Mucosa of descending colon (tissue), 3 donors: ENCODE results near the gene GRAP. TPM values are rescaled to one million over a fixed set of nuclear protein-coding genes. Genes with fewer than 3 reads are reported as not detected.
A peak's percentile ranks its signal among the peaks of the same experiment; 100 is the strongest.

Experiments
- ATAC-seq: fragments of 200-7000 bp; cut with Tn5 transposase; one replicate; pipeline ENCODE4 v1.9.1; 2020; ENCODE audit warnings: mild to moderate bottlenecking, moderate library complexity
- DNase-seq, 3 donors: peaks; one replicate each; pipeline ENCODE4 v3.0.0-alpha.2; 2020
- H3K36me3 ChIP-seq: fragments of 200-600 bp; one replicate; pipeline ENCODE4 v1.8.0; 2021; ENCODE audit warnings: low read depth, mild to moderate bottlenecking
- H3K4me1 ChIP-seq: fragments of 200-600 bp; one replicate; pipeline ENCODE4 v1.8.0; 2021; ENCODE audit warnings: low read depth, mild to moderate bottlenecking
- H3K4me3 ChIP-seq: fragments of 200-600 bp; one replicate; pipeline ENCODE4 v1.8.0; 2021; ENCODE audit warnings: mild to moderate bottlenecking
- H3K9me3 ChIP-seq: fragments of 200-600 bp; one replicate; pipeline ENCODE4 v1.8.0; 2021; ENCODE audit warnings: mild to moderate bottlenecking
- intact Hi-C, 2 donors: fragments of 100-400 bp; cut with DNase I in 1 of 2; cut with micrococcal nuclease in 1 of 2; formaldehyde crosslinking; loops; one replicate each; pipeline versions ENCODE4 v1.11.0 to v1.11.1; 2022; cut with DNase I, micrococcal nuclease
- total RNA-seq, 3 donors: library from RNA; stranded (reverse); fragmentation: NEBNext Ultra II Directional in 2 of 3; extraction: Animal tissue kit (Norgen Biotek cat#: 25700) in 2 of 3; gene quantifications; one replicate each; pipeline versions ENCODE4 v1.2.1 to v1.2.4, GENCODE V29; 2021 to 2023
- TF ChIP-seq, protein P1 (sequence below): fragments of 200-600 bp; IDR thresholded peaks from one replicate; pipeline ENCODE4 v1.8.0; 2022; ENCODE audit warnings: antibody characterized with exemption, mild to moderate bottlenecking
- donor health status: DM: no; HTN: no; CAD: no; lungs with moderate emphysema.
- donor health status: DM: no; HTN: no; CAD: no.
- donor health status: DM: no; HTN: yes; CAD: no.

The GRAP gene
- total RNA-seq, 3 donors from 2014 or later: 1.2 to 2.5 (median 1.8) TPM

GRCh38 chr17:19011581-19011980 lies 35.2 kb downstream of the GRAP start:
- H3K9me3 ChIP-seq: no peaks in the 10 kb centered on the region
- intact Hi-C loops: no loop called here
- no peak overlapping the region for H3K4me3 ChIP-seq
- H3K36me3 ChIP-seq: no peaks in the 10 kb centered on the region
- peaks cover 11% of the 10 kb centered on the region for H3K4me1 ChIP-seq
- TF ChIP-seq, protein P1, sequence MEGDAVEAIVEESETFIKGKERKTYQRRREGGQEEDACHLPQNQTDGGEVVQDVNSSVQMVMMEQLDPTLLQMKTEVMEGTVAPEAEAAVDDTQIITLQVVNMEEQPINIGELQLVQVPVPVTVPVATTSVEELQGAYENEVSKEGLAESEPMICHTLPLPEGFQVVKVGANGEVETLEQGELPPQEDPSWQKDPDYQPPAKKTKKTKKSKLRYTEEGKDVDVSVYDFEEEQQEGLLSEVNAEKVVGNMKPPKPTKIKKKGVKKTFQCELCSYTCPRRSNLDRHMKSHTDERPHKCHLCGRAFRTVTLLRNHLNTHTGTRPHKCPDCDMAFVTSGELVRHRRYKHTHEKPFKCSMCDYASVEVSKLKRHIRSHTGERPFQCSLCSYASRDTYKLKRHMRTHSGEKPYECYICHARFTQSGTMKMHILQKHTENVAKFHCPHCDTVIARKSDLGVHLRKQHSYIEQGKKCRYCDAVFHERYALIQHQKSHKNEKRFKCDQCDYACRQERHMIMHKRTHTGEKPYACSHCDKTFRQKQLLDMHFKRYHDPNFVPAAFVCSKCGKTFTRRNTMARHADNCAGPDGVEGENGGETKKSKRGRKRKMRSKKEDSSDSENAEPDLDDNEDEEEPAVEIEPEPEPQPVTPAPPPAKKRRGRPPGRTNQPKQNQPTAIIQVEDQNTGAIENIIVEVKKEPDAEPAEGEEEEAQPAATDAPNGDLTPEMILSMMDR: no peak
- no peak for ATAC-seq
- peak in 1 of 3 donors; percentile 56 for DNase-seq

GRCh38 chr17:19010729-19011505 lies 35.8 kb downstream of the GRAP start:
- TF ChIP-seq, protein P1: no peak
- peak; percentile 77 to 85 (median 78) for DNase-seq
- peaks cover 11% of the 10 kb centered on the region for H3K4me1 ChIP-seq
- H3K4me3 ChIP-seq: no peak overlapping the region
- peak; percentile 97 for ATAC-seq
- intact Hi-C loops: no loop called here
- H3K9me3 ChIP-seq: no peaks in the 10 kb centered on the region
- no peaks in the 10 kb centered on the region for H3K36me3 ChIP-seq

DNA sequence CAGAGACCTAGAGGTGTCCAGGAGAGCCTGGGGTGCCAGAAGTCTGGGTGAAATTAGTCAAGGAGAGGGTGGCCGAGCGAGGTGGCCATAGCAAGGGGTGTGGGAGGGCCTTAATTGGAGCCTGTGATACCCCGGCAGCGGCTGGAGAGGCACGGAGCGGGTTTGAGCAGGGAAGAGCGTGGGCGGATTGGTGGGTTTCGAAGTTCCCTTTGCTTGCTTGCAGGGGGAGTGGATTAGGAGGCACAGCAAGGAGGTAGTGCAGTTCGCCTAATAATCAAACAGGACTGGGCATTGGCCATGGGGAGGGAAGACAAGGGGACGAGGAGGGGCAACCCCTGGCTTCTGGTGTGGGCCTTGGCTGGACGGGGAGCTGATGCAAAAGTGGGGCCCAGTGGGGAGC lies 36.8 kb downstream of the GRAP start:
- ATAC-seq (no peak), DNase-seq (peak in 2 of 3 donors; percentile 24 to 35)
- H3K9me3 ChIP-seq: no peaks in the 10 kb centered on the region
- TF ChIP-seq, protein P1: no peak
- no peak overlapping the region for H3K4me3 ChIP-seq
- intact Hi-C loops: no loop called here
- H3K36me3 ChIP-seq: no peaks in the 10 kb centered on the region
- H3K4me1 ChIP-seq: peaks cover 12% of the 10 kb centered on the region

DNA sequence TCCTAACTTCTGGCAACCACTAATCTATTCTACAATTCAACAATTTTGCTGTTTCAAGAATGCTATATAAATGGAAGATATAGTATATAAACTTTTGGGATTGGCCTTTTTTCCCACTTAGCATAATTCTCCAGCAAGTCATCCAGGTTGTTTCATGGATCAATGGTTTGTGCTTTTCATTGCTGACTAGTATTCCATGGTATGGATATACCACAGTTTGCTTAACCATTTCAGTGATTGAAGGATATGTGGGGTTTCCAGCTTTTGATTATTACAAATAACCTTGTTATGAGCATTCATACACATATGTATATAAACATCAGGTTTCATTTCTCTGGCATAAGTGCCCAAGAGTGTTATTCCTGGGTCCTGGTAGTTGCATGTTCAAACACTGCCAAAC lies 40.1 kb downstream of the GRAP start:
- intact Hi-C loops: no loop called here
- TF ChIP-seq, protein P1: no peak
- DNase-seq (no peak), ATAC-seq (no peak)
- peaks cover 29% of the 10 kb centered on the region for H3K4me1 ChIP-seq
- H3K9me3 ChIP-seq: no peaks in the 10 kb centered on the region
- no peak overlapping the region for H3K4me3 ChIP-seq
- no peaks in the 10 kb centered on the region for H3K36me3 ChIP-seq

DNA sequence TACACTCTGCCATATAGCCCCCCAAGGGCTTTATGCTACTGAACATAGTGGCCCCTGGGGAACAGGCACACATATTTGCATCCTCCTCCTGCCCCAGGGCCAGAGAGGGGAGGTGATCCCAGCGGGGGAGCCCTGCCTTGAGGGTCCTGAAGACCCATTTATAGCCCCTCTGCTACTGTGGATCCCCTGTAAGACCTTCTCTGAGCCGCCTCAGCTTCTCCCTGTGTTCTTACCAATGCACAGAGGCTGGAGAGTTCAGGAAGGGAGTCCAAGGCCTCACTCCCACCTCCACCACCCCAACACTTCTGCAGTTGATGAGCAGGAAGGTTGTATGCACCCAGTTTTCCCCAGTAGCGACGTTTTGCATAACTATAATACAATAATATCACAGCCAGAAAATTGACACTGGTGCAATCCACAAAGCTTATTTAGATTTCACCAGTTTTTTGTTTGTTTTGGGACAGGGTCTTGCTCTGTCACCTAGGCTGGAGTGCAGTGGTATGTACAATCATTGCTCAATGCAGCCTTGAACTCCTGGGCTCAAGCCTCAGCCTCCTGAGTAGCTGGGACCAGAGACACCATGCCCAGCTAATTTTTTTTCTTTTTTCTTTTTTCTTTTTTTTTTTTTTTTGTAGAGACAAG lies 40.8 kb downstream of the GRAP start:
- TF ChIP-seq, protein P1: no peak

More for the DNA sequence above, 40.8 kb downstream of the GRAP start:
- Histone ChIP-seq H3K4me1 (peaks cover 32% of the 10 kb centered on the region), H3K9me3 (no peaks in the 10 kb centered on the region), H3K36me3 (no peaks in the 10 kb centered on the region), H3K4me3 (no peak overlapping the region)
- ATAC-seq: no peak
- intact Hi-C loops: no loop called here
- DNase-seq: peak in 1 of 3 donors; percentile 40
